Measurements from ENCODE around the gene OMP.

The OMP gene

GRCh38 chr11:77082838-77083565, 19.6 kb upstream of the OMP start:
- peak; percentile 62 for DNase-seq (ENCODE audit: low read depth)
- no peak for TF ChIP-seq CTCF (conservative IDR thresholded peaks at IDR 0.05; ENCODE audit: low read length)
- no peak overlapping the region for H3K4me3 ChIP-seq (ENCODE audit: low read length)

- no peak overlapping the region for H3K4me3 ChIP-seq (ENCODE audit: low read length)
- no peak for TF ChIP-seq CTCF (conservative IDR thresholded peaks at IDR 0.05; ENCODE audit: low read length)
- no peak for DNase-seq (ENCODE audit: low read depth)
Observed at GRCh38 chr11:77083566-77084245, 18.9 kb upstream of the OMP start.

- DNase-seq (ENCODE audit: low read depth), result no peak
- H3K4me3 ChIP-seq (ENCODE audit: low read length), result no peak overlapping the region
- no peak for TF ChIP-seq CTCF (conservative IDR thresholded peaks at IDR 0.05; ENCODE audit: low read length)
Observed at GRCh38 chr11:77084581-77085191, 18.0 kb upstream of the OMP start.

GRCh38 chr11:77085652-77086051, 17.0 kb upstream of the OMP start:
- no peak for DNase-seq (ENCODE audit: low read depth)
- no peak overlapping the region for H3K4me3 ChIP-seq (ENCODE audit: low read length)
- TF ChIP-seq CTCF (conservative IDR thresholded peaks at IDR 0.05; ENCODE audit: low read length), result no peak

GRCh38 chr11:77086521-77087472, 15.8 kb upstream of the OMP start:
- no peak for DNase-seq (ENCODE audit: low read depth)
- no peak for TF ChIP-seq CTCF (conservative IDR thresholded peaks at IDR 0.05; ENCODE audit: low read length)
- H3K4me3 ChIP-seq (ENCODE audit: low read length), result no peak overlapping the region

GRCh38 chr11:77087723-77088225, 14.9 kb upstream of the OMP start:
- TF ChIP-seq CTCF (conservative IDR thresholded peaks at IDR 0.05; ENCODE audit: low read length), result no peak
- no peak for DNase-seq (ENCODE audit: low read depth)

More at GRCh38 chr11:77087723-77088225, 14.9 kb upstream of the OMP start:
- H3K4me3 ChIP-seq (ENCODE audit: low read length), result no peak overlapping the region

Data from AG10803 (cell line).